ENCODE data around the gene THTPA. TPM values are rescaled to one million over a fixed set of nuclear protein-coding genes. Genes with fewer than 3 reads are reported as not detected.

Gene THTPA, protein sequence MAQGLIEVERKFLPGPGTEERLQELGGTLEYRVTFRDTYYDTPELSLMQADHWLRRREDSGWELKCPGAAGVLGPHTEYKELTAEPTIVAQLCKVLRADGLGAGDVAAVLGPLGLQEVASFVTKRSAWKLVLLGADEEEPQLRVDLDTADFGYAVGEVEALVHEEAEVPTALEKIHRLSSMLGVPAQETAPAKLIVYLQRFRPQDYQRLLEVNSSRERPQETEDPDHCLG
- 20.2 TPM for total RNA-seq

GRCh38 chr14:23555882-23556699 is at the start of gene THTPA:
Gene THTPA, plus strand, starts transcription at chr14:23556271. Its CDS starts 487 bp downstream, at chr14:23556758.
- DNase-seq (ENCODE audit: low spot score) = peak; percentile 92

GRCh38 chr14:23512156-23512555 is 43.9 kb upstream of the THTPA start:
- no peak for DNase-seq (ENCODE audit: low spot score)

DNA sequence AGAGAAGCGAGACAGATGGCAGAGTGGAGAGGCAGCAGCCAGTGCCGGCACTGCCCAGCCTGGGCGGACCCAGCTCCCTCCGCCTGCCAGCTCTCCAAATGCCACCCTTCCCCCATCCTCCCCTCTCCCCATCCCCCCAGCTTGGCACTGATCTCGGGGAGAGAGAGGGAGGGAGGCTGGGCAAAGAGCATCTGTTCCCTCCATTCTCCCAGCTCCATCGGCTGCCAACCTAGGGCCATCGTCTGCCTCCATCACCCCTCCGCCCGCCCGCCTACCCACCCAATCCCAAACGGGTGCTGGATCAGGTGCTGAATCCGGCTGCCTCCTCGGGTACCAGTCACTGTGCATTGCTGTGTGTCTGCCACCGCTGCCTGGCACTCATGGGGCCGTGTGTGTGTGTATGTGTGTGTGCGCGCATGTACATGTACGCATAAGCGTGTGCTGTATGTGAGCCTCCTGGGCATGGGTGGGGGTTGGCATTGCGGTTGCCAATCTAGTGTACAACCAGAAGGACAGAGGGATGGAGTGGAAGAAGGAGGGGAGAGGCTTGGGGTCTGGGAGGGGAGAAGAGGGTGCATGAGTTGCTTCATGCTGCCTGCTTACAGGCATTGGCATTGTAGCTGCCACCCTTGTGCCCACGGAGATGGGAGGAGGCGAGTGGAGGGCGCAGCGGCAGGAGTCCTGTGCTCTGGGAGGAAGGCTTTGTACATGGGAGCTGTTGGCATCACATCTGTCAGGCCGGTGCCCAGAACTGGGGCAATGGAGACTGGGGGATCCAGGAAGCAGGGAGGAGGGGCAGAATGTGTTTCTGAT is 42.9 kb upstream of the THTPA start:
- no peak for DNase-seq (ENCODE audit: low spot score)

GRCh38 chr14:23513818-23514643 is 42.0 kb upstream of the THTPA start:
- DNase-seq (ENCODE audit: low spot score) = no peak

GRCh38 chr14:23514644-23514957 is 41.5 kb upstream of the THTPA start:
- no peak for DNase-seq (ENCODE audit: low spot score)

GRCh38 chr14:23517650-23518326 is 38.3 kb upstream of the THTPA start:
- DNase-seq (ENCODE audit: low spot score) = no peak

DNA sequence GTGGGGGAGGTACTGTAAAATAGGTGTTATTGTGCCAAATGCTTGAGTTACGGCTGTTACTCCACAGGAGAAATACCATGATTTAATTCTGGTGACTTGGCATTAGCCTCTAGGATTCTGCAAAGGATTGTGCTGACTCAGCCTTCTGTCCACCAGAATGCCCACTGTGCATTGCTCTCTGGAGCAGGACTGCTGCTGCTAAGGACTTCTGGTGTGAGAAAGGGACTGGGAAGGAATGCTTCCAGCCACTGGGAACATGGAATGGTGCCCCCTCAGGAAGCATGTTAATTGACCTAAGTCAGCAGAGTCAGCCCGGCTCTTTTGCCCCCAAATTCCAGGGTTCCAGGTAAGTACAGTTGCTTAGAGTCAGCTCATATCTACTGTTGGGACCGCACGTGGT is 37.4 kb upstream of the THTPA start:
- no peak for DNase-seq (ENCODE audit: low spot score)

DNA sequence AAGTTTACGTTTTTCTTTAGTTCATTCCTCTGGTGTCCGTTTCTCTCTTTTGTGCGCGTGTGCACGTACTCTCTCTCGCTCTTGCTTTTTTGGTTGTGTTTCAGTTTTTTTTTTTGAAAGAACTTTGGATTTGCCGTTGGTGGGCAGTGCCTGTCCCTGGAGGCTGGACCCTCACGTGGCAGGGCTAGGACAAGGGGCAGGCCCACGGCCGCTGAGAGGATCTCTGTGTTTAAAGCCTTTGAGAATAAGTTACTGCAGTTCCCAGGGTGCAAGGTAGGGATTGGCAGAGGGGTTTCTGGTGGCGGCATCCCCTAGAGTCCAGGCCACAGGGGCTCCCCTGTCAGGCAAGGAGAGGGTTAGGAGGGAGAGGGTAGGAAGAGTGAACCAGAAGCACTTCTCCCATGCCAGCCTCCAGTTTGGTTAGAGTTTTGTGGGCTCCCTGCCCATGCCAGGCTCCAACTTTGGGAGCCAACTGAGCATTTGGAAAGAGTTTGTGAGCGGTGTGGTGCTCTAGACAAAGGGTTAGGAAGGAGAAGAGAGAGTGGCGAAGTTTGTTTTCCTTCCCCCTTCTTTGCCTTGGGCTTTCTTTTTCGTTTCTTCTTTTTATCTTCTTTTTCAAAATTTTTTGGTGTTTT is 35.1 kb upstream of the THTPA start:
- no peak for DNase-seq (ENCODE audit: low spot score)

- no peak for DNase-seq (ENCODE audit: low spot score)
These were observed 34.1 kb upstream of the THTPA start for GRCh38 chr14:23521785-23522640.

GRCh38 chr14:23522643-23523198 is 33.4 kb upstream of the THTPA start:
- no peak for DNase-seq (ENCODE audit: low spot score)

GRCh38 chr14:23523229-23524016 is 32.6 kb upstream of the THTPA start:
- no peak for DNase-seq (ENCODE audit: low spot score)

- no peak for DNase-seq (ENCODE audit: low spot score)
These were observed 31.1 kb upstream of the THTPA start for GRCh38 chr14:23524954-23525353.

GRCh38 chr14:23525611-23526010 is 30.5 kb upstream of the THTPA start:
- DNase-seq (ENCODE audit: low spot score) = no peak

DNA sequence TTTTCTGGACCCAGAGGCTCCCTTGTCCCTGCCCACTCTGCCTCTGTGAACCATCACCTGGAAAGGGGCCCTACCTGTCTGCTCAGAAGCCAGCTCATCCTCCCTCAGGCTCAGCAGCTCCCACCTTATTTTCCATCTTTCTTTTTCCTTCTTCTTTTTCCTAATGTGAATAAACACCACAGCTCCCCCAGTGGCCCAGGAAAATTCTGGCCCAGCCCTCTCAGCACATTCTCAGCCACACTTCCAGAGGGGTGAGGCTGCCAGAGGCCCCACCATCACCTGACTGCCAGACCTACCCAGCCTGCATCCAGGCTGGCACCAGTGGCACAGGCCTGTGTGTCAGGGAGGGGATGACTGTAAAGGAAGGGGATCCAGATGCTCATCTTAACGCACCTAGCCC is 27.5 kb upstream of the THTPA start:
- no peak for DNase-seq (ENCODE audit: low spot score)

DNA sequence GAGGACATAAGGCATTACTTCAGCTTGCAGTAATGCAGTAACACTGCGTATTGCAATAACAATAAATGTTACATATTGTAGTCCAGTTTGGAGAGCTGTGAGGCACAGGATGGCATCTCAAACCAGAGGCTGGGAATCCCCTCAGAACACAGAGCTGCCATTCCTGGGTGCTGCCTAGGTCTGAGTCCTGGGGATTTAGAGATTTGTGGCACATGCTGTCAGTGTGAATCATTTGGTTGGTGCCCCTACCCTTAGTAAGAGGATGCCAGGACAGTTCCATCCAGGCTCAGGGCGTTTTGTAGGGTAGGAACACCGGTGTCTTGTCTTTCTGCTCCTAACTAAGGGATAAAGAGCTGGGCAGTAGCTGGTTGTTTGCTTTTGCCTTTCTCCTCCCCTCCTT is 27.1 kb upstream of the THTPA start:
- no peak for DNase-seq (ENCODE audit: low spot score)

GRCh38 chr14:23530375-23531055 is 25.6 kb upstream of the THTPA start:
- no peak for DNase-seq (ENCODE audit: low spot score)

GRCh38 chr14:23531391-23531790 is 24.7 kb upstream of the THTPA start:
- DNase-seq (ENCODE audit: low spot score) = no peak

- no peak for DNase-seq (ENCODE audit: low spot score)
These were observed 23.4 kb upstream of the THTPA start for GRCh38 chr14:23532658-23533057.

Data from ureter (tissue), 1 donor.